MCF 10A (cell line): Measurements from ENCODE around the gene PPM1L. TPM values are rescaled to one million over a fixed set of nuclear protein-coding genes. Genes with fewer than 3 reads are reported as not detected.

Experiments
- BruUV-seq: library from RNA; stranded (reverse); fragments of 400-500 nt; replicated peaks from 2 replicates; lab custom pipeline; 2021; lab: Mats Ljungman, UMichigan
- CTCF ChIA-PET: fragments of 300-600 bp; sonication (Branson Sonifier 250); formaldehyde crosslinking; extraction: SDS; loops from one replicate; lab custom pipeline; 2021; ENCODE audit warnings: antibody characterized with exemption, inconsistent platforms; lab: Yijun Ruan, JAX
- POLR2A ChIA-PET: fragments of 300-600, 350-650 bp; sonication (Branson Sonifier 250); formaldehyde crosslinking; extraction: SDS; loops from one replicate; lab custom pipeline; 2020; ENCODE audit warnings: antibody characterized with exemption, inconsistent platforms; lab: Yijun Ruan, JAX
- DNase-seq: peaks from one replicate; pipeline ENCODE4 v3.0.0-alpha.2; 2018; ENCODE audit not compliant: unreplicated experiment
- H3K27ac Mint-ChIP-seq: one replicate; pipeline ENCODE4 v1.8.0; 2022; ENCODE audit warnings: mild to moderate bottlenecking, low read depth, mixed read lengths; ENCODE audit not compliant: unreplicated experiment
- H3K27me3 Mint-ChIP-seq: one replicate; pipeline ENCODE4 v1.8.0; 2022; ENCODE audit warnings: mixed read lengths; ENCODE audit not compliant: insufficient read depth, unreplicated experiment
- H3K36me3 Mint-ChIP-seq: one replicate; pipeline ENCODE4 v1.8.0; 2022; ENCODE audit warnings: mild to moderate bottlenecking, moderate library complexity, mixed read lengths; ENCODE audit not compliant: insufficient read depth, unreplicated experiment
- H3K4me1 Mint-ChIP-seq: one replicate; pipeline ENCODE4 v1.8.0; 2022; ENCODE audit warnings: mixed read lengths; ENCODE audit not compliant: insufficient read depth, unreplicated experiment
- H3K4me3 Mint-ChIP-seq: one replicate; pipeline ENCODE4 v1.8.0; 2022; ENCODE audit warnings: mild to moderate bottlenecking, moderate library complexity, mixed read lengths; ENCODE audit not compliant: unreplicated experiment
- H3K9me3 Mint-ChIP-seq: one replicate; pipeline ENCODE4 v1.8.0; 2022; ENCODE audit warnings: mixed read lengths; ENCODE audit not compliant: unreplicated experiment
- CTCF ChIP-seq: fragments of 200-600 bp; IDR thresholded peaks from one replicate; pipeline ENCODE4 v1.8.0; 2022; ENCODE audit warnings: antibody characterized with exemption, mild to moderate bottlenecking; ENCODE audit not compliant: unreplicated experiment
- intact Hi-C: fragments of 100-400 bp; cut with micrococcal nuclease; formaldehyde crosslinking; loops from 2 replicates; pipeline ENCODE4 v1.14.1; 2022
- total RNA-seq: library from RNA; stranded (reverse); gene quantifications from 2 replicates; pipeline ENCODE4 v1.2.3, GENCODE V29; 2022

PPM1L gene
- total RNA-seq, 1 experiment from 2014 or later: 2.1 TPM

DNA sequence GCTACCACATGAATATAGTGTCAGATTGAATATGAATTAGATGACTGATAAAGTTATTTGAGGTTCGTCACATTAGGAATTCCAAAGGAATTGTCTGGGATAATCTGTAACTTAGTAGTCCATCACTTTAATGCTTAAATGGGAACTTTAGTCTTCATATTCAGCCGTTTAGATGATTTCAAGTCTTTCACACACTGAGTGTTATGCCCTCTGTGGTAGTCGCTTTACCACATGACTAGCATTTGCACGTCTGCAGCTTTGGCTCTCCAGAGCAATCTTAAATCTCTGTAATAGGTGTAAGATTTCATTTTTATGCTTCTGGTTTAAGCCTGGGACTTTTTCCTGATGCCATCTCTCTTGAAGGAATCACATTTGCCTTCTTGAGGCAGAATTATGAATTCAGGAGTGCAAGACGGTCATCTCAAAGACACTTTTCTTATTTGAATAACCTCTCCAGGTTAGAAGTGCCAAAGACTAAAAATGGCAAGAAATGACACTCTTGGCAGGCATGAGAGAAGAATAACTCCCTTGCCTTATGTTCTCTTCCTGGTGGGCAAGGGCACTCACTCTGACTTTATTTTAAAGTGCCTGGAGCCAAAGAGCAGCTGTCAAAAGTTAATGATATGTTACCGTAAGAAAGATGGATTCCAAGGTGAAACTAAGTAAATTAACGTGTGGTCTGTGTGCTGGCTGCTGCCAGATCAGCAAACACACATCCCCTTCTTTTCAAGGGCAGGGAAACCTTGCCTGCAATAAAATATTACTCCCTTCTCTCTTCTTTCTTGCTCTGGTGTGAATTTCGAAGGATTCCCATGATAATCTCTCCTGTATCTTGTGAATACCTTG, 195.8 kb downstream of the PPM1L start:
- intact Hi-C loops: no loop called here
- no peak overlapping the region for H3K27ac Mint-ChIP-seq
- TF ChIP-seq CTCF: no peak
- ChIA-PET POLR2A (interaction anchor here (0.8 kb wide), 1 partner anchor 98 kb away, joined by 3 read pairs; no protein-coding TSS in a partner anchor), CTCF (interaction anchor here (1.5 kb wide), 1 partner anchor 10 kb away, joined by 4 read pairs; no protein-coding TSS in a partner anchor)
- no peaks in the 10 kb centered on the region for H3K9me3 Mint-ChIP-seq
- no peaks in the 10 kb centered on the region for H3K4me1 Mint-ChIP-seq
- no TSS peak for BruUV-seq
- H3K27me3 Mint-ChIP-seq: no peaks in the 10 kb centered on the region
- no peaks in the 10 kb centered on the region for H3K36me3 Mint-ChIP-seq
- no peak for DNase-seq
- H3K4me3 Mint-ChIP-seq: no peak overlapping the region

- Mint-ChIP-seq H3K27ac (no peak overlapping the region), H3K4me3 (no peak overlapping the region), H3K27me3 (no peaks in the 10 kb centered on the region), H3K4me1 (no peaks in the 10 kb centered on the region), H3K9me3 (no peaks in the 10 kb centered on the region), H3K36me3 (no peaks in the 10 kb centered on the region)
- TF ChIP-seq CTCF: no peak
- ChIA-PET CTCF (interaction anchor here (0.7 kb wide), 2 partner anchors 314 to 1010 kb away, joined by 3 to 4 read pairs; no protein-coding TSS in a partner anchor), POLR2A (no interaction called here)
- no peak for DNase-seq
- intact Hi-C loops: no loop called here
- BruUV-seq: no TSS peak
These were observed 197.7 kb downstream of the PPM1L start for GRCh38 chr3:160953686-160954085.

- CTCF ChIA-PET: interaction anchor here (0.5 to 2.0 kb wide), 5 partner anchors 12 to 1382 kb away, joined by 3 to 7 read pairs (median 4); no protein-coding TSS in a partner anchor
- intact Hi-C loops: loop anchor here (1.0 to 5.0 kb wide), 2 partner anchors 318 to 466 kb away; no protein-coding TSS in a partner anchor
- no peaks in the 10 kb centered on the region for H3K27me3 Mint-ChIP-seq
- POLR2A ChIA-PET: interaction anchor here (1.3 kb wide), 1 partner anchor 13 kb away, joined by 3 read pairs; no protein-coding TSS in a partner anchor
- H3K9me3 Mint-ChIP-seq: no peaks in the 10 kb centered on the region
- H3K36me3 Mint-ChIP-seq: no peaks in the 10 kb centered on the region
- H3K4me1 Mint-ChIP-seq: no peaks in the 10 kb centered on the region
- peak; percentile 30 for DNase-seq
- H3K4me3 Mint-ChIP-seq: no peak overlapping the region
- BruUV-seq: no TSS peak
- H3K27ac Mint-ChIP-seq: no peak overlapping the region
- peak; percentile 29 for TF ChIP-seq CTCF
These were observed 200.8 kb downstream of the PPM1L start for GRCh38 chr3:160956785-160957184.

- H3K27ac Mint-ChIP-seq: no peak overlapping the region
These were observed 204.5 kb downstream of the PPM1L start for GRCh38 chr3:160960568-160960967.

More at GRCh38 chr3:160960568-160960967, 204.5 kb downstream of the PPM1L start:
- no peak for DNase-seq
- intact Hi-C loops: no loop called here
- Mint-ChIP-seq H3K4me1 (no peaks in the 10 kb centered on the region), H3K9me3 (no peaks in the 10 kb centered on the region), H3K27me3 (no peaks in the 10 kb centered on the region), H3K36me3 (peaks cover 5% of the 10 kb centered on the region), H3K4me3 (no peak overlapping the region)
- ChIA-PET POLR2A (no interaction called here), CTCF (interaction anchor here (0.5 to 0.6 kb wide), 3 partner anchors 212 to 455 kb away, joined by 3 to 5 read pairs (median 3); no protein-coding TSS in a partner anchor)
- BruUV-seq: no TSS peak
- TF ChIP-seq CTCF: no peak
